Ishikawa (cell line): Measurements from ENCODE around the gene NRCAM.

ENCODE experiments used
- CEBPB ChIP-seq: IDR thresholded peaks from 2 replicates; pipeline ENCODE4 v1.6.1; 2012
- CREB1 ChIP-seq: IDR thresholded peaks from 2 replicates; pipeline ENCODE4 v1.6.1; 2012; ENCODE audit warnings: low read depth
- EGR1 ChIP-seq: IDR thresholded peaks from 2 replicates; pipeline ENCODE4 v1.6.1; 2012
- EP300 ChIP-seq: IDR thresholded peaks from 2 replicates; pipeline ENCODE4 v1.6.1; 2012; ENCODE audit warnings: borderline replicate concordance
- FOXM1 ChIP-seq: IDR thresholded peaks from 2 replicates; pipeline ENCODE4 v1.6.1; 2012; ENCODE audit warnings: low read depth, borderline replicate concordance
- MAX ChIP-seq: IDR thresholded peaks from 2 replicates; pipeline ENCODE4 v1.6.1; 2012
- NFIC ChIP-seq: IDR thresholded peaks from 2 replicates; pipeline ENCODE4 v1.6.1; 2012
- RAD21 ChIP-seq: IDR thresholded peaks from 2 replicates; pipeline ENCODE4 v1.6.1; 2012; ENCODE audit warnings: low read depth
- REST ChIP-seq: IDR thresholded peaks from 2 replicates; pipeline ENCODE4 v1.6.1; 2012; ENCODE audit warnings: low read depth, mild to moderate bottlenecking
- TAF1 ChIP-seq: IDR thresholded peaks from 2 replicates; pipeline ENCODE4 v1.6.1; 2012; ENCODE audit warnings: low read depth, mild to moderate bottlenecking
- TCF12 ChIP-seq: IDR thresholded peaks from 2 replicates; pipeline ENCODE4 v1.6.1; 2012; ENCODE audit warnings: low read depth
- TEAD4 ChIP-seq: IDR thresholded peaks from 2 replicates; pipeline ENCODE4 v1.6.1; 2012
- YY1 ChIP-seq: IDR thresholded peaks from 2 replicates; pipeline ENCODE4 v1.6.1; 2012; ENCODE audit warnings: low read depth
- ZBTB7A ChIP-seq: IDR thresholded peaks from 2 replicates; pipeline ENCODE4 v1.6.1; 2012; ENCODE audit warnings: low read depth
- TF ChIP-seq, protein P1 (sequence below): IDR thresholded peaks from 2 replicates; pipeline ENCODE4 v1.6.1; 2012

The NRCAM gene

DNA sequence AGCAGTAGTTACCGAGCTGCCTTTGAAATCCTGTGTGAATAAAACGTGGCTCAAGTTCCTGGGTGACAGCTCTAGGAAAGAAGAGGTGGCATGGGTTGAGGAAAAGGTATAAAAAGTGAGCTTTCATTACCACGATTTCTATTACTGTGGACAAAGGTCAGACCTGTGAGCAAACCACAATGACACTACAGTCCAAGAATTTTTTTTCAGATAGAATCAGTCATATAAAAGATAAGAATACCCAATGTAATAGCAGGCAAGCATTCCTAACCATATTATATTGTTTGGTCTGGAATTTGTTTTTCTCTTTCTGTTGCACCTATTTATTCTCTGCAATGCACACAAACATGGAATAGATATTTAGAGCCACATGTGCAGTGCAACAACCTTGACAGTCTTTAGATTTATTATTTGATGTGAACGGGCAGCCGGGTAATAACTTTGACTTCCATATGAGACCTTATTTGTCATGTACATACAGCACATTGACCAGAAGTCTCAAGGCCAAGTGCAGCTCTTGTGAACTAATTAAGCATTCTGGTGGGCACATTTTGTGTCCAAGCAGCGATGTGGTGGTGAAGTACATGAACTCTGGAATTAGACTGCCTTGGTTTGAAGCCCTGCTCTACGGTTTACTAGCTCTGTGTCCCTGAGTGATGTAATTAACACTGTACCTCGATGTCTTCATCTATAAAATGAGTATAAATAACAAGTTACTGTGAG, 156.8 kb downstream of the NRCAM start:
- TF ChIP-seq RAD21 (no peak), YY1 (no peak), EGR1 (no peak)
- TF ChIP-seq, protein P1, sequence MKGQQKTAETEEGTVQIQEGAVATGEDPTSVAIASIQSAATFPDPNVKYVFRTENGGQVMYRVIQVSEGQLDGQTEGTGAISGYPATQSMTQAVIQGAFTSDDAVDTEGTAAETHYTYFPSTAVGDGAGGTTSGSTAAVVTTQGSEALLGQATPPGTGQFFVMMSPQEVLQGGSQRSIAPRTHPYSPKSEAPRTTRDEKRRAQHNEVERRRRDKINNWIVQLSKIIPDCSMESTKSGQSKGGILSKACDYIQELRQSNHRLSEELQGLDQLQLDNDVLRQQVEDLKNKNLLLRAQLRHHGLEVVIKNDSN = no peak

GRCh38 chr7:108296911-108297310, 159.3 kb downstream of the NRCAM start:
- TF ChIP-seq RAD21 (no peak), REST (no peak), YY1 (no peak), EGR1 (no peak), TCF12 (no peak), CEBPB (no peak), TAF1 (no peak), CREB1 (no peak), TEAD4 (no peak)
- TF ChIP-seq, protein P1 = no peak

GRCh38 chr7:108294595-108294994, 161.6 kb downstream of the NRCAM start:
- no peak for TF ChIP-seq EP300

- TF ChIP-seq EGR1 (no peak), REST (no peak), NFIC (no peak), TEAD4 (no peak), RAD21 (no peak)
Measured at GRCh38 chr7:108293149-108293612, 163.1 kb downstream of the NRCAM start.

DNA sequence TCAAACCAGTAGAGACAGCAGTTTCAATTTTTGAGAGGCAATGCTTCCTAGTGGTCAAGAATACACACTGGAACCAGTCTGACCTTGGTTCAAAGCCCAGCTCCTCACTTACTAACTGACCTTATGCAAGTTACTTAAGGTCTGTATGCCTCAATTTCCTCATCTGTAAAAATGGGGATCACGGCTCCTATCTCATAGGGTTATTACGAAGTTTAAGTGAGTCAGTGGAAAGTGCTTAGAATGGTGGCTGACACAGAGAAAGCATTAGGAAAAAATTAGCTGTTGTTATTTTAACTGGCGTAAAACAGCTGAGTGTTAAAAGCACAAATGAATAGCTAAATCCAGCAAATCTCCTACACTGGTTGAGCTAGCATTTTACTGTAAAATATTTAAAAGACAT, 163.7 kb downstream of the NRCAM start:
- TF ChIP-seq TEAD4 = no peak
- TF ChIP-seq EGR1 = no peak
- TF ChIP-seq REST = no peak
- no peak for TF ChIP-seq TAF1
- no peak for TF ChIP-seq MAX

DNA sequence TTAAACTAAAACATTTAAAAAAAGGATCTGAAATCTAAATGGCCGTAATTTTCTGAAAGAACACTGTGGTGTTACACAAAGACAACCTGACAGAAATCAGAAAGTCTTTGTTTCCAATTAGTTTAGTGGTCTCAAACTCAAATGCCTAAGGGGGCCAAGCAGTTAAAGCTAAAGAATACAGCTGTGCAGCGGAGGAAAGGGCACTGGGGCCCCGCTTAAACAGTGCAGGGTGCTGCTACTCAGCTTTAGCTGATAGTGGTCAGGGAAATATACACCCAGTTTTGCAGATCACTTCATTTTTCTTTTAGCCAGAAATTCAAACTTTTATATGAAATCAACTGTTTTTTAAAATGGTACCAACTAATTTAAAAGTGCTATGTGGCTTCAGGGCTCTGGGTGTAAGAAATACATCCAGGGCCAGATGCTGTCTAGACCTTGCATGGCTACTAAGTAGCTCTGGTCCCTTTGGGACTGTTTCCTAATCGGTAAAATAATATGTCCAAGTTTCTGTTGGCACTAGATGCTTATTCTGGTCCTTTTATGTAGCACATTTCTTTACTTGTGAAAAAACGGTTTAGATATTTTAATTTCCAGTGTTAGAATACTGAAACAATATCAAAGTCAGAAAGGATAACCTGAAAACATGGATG, 164.3 kb downstream of the NRCAM start:
- no peak for TF ChIP-seq NFIC
- TF ChIP-seq TEAD4 = no peak
- TF ChIP-seq FOXM1 = no peak
- no peak for TF ChIP-seq YY1
- TF ChIP-seq CREB1 = no peak
- no peak for TF ChIP-seq EP300
- TF ChIP-seq ZBTB7A = no peak
- no peak for TF ChIP-seq REST
- no peak for TF ChIP-seq RAD21
- no peak for TF ChIP-seq TAF1
- no peak for TF ChIP-seq MAX
- no peak for TF ChIP-seq TCF12
- no peak for TF ChIP-seq CEBPB
- no peak for TF ChIP-seq EGR1
- TF ChIP-seq, protein P1 = no peak
